Measurements from ENCODE around the gene TRAF2. TPM values are rescaled to one million over a fixed set of nuclear protein-coding genes. Genes with fewer than 3 reads are reported as not detected.

Gene TRAF2
- total RNA-seq, 1 donor from 2014 or later = 21.7 TPM

- H3K36me3 Mint-ChIP-seq (ENCODE audit: low read depth, unreplicated experiment) = no peaks in the 10 kb centered on the region
- no peak for DNase-seq (ENCODE audit: low spot score)
- no peaks in the 10 kb centered on the region for H3K4me1 Mint-ChIP-seq (ENCODE audit: unreplicated experiment)
- H3K27ac Mint-ChIP-seq (ENCODE audit: unreplicated experiment) = no peak overlapping the region
- peaks cover 13% of the 10 kb centered on the region for H3K27me3 Mint-ChIP-seq (ENCODE audit: unreplicated experiment)
- H3K4me3 Mint-ChIP-seq (ENCODE audit: unreplicated experiment) = no peak overlapping the region
- no peaks in the 10 kb centered on the region for H3K9me3 Mint-ChIP-seq (ENCODE audit: unreplicated experiment)
- TF ChIP-seq CTCF (IDR thresholded peaks at IDR 0.05; ENCODE audit: unreplicated experiment) = no peak
Measured at GRCh38 chr9:136961279-136962065, 75.2 kb downstream of the TRAF2 start.

- DNase-seq (ENCODE audit: low spot score) = no peak
- Mint-ChIP-seq H3K4me3 (ENCODE audit: unreplicated experiment) (no peak overlapping the region), H3K9me3 (ENCODE audit: unreplicated experiment) (no peaks in the 10 kb centered on the region), H3K4me1 (ENCODE audit: unreplicated experiment) (no peaks in the 10 kb centered on the region), H3K36me3 (ENCODE audit: low read depth, unreplicated experiment) (no peaks in the 10 kb centered on the region), H3K27me3 (ENCODE audit: unreplicated experiment) (peaks cover 11% of the 10 kb centered on the region), H3K27ac (ENCODE audit: unreplicated experiment) (no peak overlapping the region)
- no peak for TF ChIP-seq CTCF (IDR thresholded peaks at IDR 0.05; ENCODE audit: unreplicated experiment)
Measured at GRCh38 chr9:136962163-136962562, 75.8 kb downstream of the TRAF2 start.

- Mint-ChIP-seq H3K27ac (ENCODE audit: unreplicated experiment) (no peak overlapping the region), H3K36me3 (ENCODE audit: low read depth, unreplicated experiment) (no peaks in the 10 kb centered on the region), H3K4me1 (ENCODE audit: unreplicated experiment) (no peaks in the 10 kb centered on the region), H3K4me3 (ENCODE audit: unreplicated experiment) (no peak overlapping the region), H3K9me3 (ENCODE audit: unreplicated experiment) (no peaks in the 10 kb centered on the region), H3K27me3 (ENCODE audit: unreplicated experiment) (peaks cover 8% of the 10 kb centered on the region)
- DNase-seq (ENCODE audit: low spot score) = no peak
- TF ChIP-seq CTCF (IDR thresholded peaks at IDR 0.05; ENCODE audit: unreplicated experiment) = no peak
Measured at GRCh38 chr9:136962701-136963248, 76.5 kb downstream of the TRAF2 start.

- no peaks in the 10 kb centered on the region for H3K36me3 Mint-ChIP-seq (ENCODE audit: low read depth, unreplicated experiment)
- peaks cover 8% of the 10 kb centered on the region for H3K27me3 Mint-ChIP-seq (ENCODE audit: unreplicated experiment)
- DNase-seq (ENCODE audit: low spot score) = no peak
- no peaks in the 10 kb centered on the region for H3K9me3 Mint-ChIP-seq (ENCODE audit: unreplicated experiment)
- H3K27ac Mint-ChIP-seq (ENCODE audit: unreplicated experiment) = no peak overlapping the region
- TF ChIP-seq CTCF (IDR thresholded peaks at IDR 0.05; ENCODE audit: unreplicated experiment) = no peak
- H3K4me3 Mint-ChIP-seq (ENCODE audit: unreplicated experiment) = no peak overlapping the region
- H3K4me1 Mint-ChIP-seq (ENCODE audit: unreplicated experiment) = no peaks in the 10 kb centered on the region
Measured at GRCh38 chr9:136963341-136963740, 77.0 kb downstream of the TRAF2 start.

GRCh38 chr9:136963751-136964150 lies 77.4 kb downstream of the TRAF2 start:
- Mint-ChIP-seq H3K36me3 (ENCODE audit: low read depth, unreplicated experiment) (no peaks in the 10 kb centered on the region), H3K9me3 (ENCODE audit: unreplicated experiment) (no peaks in the 10 kb centered on the region), H3K4me3 (ENCODE audit: unreplicated experiment) (no peak overlapping the region), H3K4me1 (ENCODE audit: unreplicated experiment) (no peaks in the 10 kb centered on the region), H3K27me3 (ENCODE audit: unreplicated experiment) (peaks cover 7% of the 10 kb centered on the region), H3K27ac (ENCODE audit: unreplicated experiment) (no peak overlapping the region)
- DNase-seq (ENCODE audit: low spot score) = no peak
- TF ChIP-seq CTCF (IDR thresholded peaks at IDR 0.05; ENCODE audit: unreplicated experiment) = no peak
